Measurements from ENCODE around the gene MINDY3.
"Not testable (repeated sequence)": the region's sequence is repeated elsewhere in the genome, so short reads cannot be mapped to it uniquely, and the experiment has no call there.

Gene MINDY3

DNA sequence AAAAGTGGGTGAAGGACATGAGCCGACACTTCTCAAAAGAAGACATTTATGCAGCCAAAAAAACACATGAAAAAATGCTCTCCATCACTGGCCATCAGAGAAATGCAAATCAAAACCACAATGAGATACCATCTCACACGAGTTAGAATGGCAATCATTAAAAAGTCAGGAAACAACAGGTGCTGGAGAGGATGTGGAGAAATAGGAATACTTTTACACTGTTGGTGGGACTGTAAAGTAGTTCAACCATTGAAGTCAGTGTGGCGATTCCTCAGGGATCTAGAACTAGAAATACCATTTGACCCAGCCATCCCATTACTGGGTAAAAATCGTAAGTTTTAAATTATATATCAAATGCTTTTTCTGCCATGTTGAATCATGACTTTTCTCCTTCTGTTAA lies 85.8 kb downstream of the MINDY3 start:
- DNase-seq: not testable (repeated sequence)

DNA sequence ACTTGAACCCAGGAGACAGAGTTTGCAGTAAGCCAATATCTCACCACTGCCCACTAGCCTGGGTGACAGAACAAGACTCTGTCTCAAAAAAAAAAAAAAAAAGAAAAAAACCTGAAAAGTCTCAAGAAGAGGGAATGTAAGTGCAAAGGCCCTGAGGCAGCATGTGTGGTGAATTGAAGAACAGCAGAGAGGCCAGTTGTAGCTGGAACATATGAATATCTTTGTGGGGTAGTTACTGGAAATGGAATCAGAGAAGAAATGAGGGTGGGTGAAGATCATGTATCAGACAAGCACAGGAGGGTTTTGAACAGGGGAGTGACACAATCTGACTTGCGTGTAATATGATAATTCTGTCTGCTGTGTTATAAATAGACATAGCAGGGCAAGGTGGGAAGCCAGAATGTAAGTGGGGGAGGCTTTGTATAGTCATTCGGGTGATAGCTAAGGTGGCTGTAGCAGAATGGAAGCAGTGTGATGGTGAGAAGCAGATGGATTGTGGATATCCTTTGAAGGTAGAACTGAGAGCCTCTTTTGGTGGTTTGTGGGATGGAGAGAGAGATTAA lies 95.3 kb downstream of the MINDY3 start:
- DNase-seq: no peak

DNA sequence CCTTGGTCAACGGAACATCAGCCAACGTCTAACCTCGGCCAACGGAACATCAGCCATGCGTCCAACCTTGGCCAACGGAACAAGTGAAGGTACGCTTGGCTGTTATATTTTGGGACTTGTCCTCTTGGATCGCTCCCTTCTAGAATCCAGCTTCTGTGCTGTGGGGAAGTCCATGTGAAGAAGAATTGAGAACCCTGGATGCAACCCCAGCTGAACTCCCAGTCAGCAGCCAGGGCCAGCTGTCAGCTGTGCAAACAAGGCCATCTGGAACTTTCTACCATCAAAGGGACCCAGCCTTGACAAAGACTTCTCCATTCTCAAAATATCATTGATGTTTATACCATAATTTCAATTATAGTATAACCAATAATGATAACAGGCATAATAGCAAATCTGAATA lies 97.3 kb downstream of the MINDY3 start:
- peak; percentile 51 for DNase-seq

DNA sequence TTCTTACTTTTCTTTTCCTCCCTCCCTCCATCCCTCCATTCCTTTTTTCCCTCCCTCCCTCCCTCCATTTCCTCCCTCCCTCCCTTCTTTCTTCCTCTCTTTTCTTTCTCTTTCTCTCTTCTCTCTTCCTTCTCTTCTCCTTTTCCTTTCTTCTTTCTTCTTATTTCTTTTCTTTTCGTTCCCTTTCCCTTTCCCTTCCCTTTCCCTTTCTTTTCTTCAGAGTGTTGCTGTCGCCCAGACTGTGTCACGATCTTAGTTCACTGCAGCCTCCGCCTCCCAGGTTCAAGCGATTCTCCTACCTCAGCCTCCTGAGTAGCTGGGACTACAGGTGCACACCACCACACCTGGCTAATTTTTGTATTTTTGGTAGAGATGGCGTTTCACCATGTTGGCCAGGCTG lies 98.1 kb downstream of the MINDY3 start:
- DNase-seq: not testable (repeated sequence)

DNA sequence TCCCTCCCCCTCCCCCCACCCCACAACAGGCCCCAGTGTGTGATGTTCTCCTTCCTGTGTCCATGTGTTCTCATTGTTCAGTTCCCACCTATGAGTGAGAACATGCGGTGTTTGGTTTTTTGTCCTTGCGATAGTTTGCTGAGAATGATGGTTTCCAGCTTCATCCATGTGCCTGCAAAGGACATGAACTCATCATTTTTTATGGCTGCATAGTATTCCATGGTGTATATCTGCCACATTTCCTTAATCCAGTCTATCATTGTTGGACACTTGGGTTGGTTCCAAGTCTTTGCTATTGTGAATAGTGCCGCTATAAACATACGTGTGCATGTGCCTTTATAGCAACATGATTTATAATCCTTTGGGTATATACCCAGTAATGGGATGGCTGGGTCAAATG lies 99.1 kb downstream of the MINDY3 start:
- DNase-seq: not testable (repeated sequence)

DNA sequence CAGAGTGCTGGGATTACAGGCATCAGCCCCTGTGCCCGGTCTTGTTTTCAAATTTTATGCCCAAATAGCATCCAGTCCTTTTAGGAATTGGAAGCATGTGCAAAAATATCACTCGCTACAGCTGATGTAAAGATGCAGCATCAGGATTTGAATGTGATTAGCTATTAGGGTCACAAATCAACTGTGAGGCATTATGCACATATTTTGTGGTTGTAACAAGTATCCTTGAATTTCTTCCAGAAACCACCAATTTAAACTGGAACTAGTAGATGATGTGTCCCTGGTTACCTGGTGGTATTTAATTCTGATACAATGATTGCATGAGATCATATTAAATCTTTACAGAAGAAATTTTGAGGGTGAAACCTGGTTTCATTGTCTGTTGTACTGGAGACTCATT lies 99.6 kb downstream of the MINDY3 start:
- no peak for DNase-seq

DNA sequence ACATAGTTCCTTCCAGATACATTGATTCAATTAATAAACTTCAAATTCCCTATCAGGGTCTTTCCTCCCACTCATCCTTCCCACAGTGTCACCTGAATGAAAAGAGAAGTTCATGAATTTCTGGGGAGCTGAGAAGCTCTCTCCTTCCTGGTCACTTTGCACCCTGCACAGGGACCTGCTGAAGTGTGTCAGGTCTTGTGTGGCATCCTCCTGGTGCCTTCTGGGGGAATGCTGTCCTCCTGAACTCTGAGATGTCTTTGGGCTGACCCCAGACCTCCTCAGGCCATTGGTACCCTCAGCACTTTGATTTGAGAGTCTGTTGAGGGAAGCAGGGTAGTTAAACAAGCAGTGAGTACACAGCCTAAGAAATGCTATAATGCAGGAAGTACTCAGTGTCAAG lies 101.0 kb downstream of the MINDY3 start:
- DNase-seq: no peak

DNA sequence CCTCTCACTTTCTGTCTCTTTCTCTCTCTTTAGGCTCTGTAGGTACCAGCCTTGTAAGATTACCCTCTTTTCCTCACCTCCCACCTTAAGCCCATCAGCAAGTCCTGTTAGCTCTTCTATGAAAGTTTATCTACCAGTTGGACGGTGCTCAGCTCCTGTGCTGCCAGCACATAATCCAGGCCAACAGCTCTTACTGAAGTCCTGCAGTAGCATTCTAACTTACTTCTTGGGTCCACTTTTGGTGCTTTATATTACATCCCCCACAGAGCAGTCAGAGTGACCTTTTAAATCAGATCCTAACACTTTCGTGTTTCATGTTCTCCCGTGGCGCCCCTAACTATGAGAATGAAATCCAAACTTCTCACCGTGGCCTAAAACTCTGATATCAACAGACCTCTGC lies 101.7 kb downstream of the MINDY3 start:
- no peak for DNase-seq

DNA sequence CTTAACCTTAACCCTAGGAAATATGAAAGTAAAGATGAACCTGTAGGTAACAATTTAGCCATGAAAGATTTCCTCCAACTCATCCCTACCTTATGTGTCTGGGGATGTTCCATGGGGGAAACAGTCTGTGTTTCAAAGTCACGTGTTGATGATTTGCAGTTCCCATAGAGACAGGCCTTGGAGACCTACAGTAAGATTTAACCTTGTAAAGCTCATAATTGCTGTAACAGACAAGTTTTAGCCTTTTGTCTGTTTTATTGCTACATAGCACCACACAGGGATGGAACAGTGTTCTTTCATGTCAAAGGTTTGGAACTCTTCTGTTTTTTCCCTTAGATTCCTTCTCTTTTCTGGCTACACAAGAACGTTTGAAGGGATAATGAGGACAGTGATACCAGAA lies 105.4 kb downstream of the MINDY3 start:
- no peak for DNase-seq

DNA sequence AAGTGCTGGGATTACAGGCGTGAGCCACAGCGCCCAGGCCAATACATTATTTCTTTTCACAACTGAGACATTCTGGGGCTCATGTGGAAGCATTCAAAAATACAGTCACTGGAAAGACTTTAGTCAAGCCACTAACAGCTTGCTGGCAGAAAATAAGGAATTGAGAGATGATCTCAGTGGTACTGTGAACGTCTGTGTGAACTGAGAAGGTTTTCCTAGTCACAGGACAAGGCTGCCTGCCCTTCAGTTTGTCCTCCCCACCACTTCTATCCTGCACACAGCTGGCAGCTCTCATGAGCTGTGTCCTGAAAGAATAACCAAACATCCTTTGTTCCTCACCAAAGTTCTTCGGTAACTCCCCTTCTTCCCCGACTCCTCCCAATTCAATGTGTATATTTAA lies 109.3 kb downstream of the MINDY3 start:
- DNase-seq: no peak

DNA sequence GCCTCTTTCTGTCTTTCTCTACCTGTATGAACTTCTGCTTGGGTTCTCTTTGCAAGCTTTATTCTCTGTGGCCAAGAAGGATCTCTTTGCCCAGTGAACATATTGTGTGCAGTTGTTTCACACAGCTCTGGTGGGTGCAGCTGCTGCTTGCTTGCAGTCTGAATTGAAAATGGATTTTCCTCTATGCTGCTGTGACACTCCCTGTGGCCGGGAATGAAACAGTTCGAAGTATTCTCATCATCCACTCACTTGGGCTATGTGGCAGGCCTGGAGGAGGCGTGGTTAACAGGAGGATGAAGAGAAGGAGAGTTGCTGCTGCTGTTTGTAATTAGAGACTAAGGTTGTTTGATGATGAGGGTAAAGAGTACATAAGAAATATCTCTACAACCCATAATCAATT lies 112.2 kb downstream of the MINDY3 start:
- no peak for DNase-seq

DNA sequence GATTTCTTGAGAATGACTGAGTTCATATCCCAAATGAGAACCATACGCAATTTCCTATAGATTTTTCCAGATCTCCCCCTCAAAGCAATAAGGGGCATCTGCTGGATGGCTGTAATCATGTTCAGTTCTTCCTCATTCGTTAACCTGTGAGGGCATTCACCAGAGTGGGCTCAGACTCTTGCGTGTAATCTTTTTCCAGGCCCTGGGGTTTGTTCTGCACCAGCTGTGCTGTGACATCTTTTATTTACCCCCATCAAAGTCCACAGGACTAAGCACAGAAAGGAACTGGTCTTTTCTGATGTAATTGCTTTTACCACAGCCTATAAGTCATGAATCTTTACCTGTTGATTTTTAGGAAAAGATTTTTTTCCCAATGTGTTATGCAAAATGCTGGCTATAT lies 112.7 kb downstream of the MINDY3 start:
- DNase-seq: no peak

DNA sequence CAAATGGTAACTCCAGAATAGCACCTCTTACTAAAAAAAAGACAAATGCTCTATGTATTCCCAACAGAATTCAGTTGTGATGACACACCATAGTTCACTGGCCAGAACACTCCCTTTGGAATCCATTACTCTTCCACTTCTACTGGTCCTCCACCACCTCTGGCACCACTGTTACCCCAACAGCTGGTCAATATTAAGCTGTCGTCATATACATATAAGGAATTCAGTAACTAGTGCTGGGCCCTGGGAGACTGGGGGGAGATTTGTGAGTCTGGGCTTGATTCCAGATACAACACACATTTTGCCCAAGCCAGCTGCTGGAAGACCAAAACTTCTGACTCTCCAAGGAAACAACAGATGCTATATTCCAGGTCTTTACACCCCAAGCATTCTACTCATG lies 114.6 kb downstream of the MINDY3 start:
- DNase-seq: peak; percentile 45

DNA sequence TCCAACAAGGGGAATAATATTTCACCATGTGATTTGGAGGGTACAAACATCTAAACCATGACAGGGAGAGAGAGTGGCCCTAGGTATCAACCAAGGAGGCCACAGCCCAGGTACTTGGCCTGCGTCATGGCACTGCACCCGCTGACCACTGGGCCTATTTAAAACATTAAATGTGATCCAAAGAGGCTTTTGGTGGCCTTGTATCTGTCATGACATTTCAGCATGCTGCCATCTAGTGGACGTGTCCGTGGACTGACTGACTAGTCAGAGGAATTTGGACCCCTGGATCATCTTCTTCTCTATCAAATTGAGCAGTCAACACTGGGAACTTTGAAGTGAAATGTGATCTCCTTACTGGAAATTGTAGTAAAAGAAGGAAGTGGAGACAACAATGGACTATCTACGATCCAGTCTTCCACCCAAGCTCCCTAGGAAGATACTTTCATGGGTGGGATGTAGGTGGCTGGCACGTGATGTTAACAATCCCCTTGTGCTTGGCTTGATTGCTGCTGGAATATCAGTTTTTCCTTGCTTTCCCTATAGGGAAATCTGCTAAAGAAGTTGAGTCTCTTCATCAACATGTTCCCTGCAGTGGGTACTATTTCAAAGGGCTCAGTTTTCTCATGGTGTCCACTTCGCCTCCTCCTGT lies 116.0 kb downstream of the MINDY3 start:
- peak; percentile 15 for DNase-seq

DNA sequence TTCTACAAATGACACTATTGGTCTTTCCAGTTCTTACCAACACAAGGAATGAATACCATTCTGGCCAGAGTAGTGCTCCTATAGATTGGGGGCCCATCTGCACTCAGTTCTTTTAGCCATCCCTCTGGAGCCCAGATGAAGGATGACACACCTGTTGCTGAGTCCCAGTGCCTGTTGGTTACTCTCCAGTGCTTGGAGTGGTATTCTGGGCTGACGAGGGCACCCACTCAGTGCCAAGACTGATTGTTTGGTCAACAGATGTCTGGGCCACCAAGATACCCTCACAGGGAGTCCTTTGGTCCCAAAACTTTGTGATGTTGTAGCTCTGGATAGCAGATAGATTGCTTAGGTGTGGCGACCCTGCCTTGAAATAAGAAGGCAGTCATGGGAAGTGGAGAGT lies 116.9 kb downstream of the MINDY3 start:
- DNase-seq: no peak

DNA sequence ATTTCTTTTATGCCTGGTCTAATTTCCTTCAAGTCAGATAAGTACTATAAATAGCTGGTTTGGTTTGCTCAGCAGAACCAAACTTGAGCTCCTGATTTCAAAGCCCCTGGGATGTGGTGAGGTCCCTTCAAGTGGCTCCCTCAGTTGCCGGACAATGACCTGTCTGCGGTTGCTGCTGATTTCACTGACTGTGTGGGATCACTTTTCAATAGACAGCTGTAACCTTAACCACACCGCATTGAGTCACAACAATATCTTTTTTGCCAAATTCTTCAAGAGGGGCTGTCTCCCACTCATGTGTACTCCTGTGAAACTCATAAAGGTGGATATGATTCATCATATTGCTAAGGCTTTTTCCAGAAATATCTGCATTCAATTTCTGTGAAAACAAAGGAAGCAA lies 117.5 kb downstream of the MINDY3 start:
- DNase-seq: no peak

DNA sequence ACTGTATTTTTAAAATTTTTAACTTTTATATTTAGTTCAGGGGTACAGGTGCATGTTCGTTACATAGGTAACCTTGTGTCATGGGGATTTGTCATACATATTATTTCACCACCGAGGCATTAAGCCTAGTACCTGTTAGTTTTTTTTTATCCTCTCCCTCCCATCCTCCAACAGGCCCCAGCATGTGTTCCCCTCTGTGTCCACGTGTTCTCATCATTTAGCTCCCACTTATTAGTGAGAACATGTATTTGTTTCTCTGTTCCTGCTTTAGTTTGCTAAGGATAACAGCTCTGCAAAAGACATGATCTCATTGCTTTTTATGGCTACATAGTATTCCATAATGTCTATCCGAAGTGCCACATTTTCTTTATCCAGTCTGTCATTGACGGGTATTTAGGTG lies 118.2 kb downstream of the MINDY3 start:
- DNase-seq: no peak

DNA sequence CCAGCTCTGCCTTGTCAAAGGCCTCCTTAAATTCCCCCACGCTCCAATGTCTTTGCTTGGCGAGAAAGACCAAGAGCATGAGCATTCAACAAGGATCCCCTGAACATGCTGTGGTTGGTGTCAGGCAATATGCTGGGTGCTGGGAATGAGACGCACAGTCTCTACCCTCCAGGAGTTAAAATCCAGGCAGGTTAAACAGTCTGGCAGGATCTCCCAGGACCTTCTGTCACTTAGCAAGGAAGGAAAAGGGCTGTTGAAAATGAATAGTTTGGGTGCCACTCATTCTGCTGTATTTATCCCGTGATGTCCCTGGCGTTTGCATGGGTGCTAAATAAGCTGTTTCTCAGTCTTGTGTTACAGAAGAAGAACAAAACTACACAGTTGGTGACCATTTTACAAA lies 118.7 kb downstream of the MINDY3 start:
- no peak for DNase-seq

DNA sequence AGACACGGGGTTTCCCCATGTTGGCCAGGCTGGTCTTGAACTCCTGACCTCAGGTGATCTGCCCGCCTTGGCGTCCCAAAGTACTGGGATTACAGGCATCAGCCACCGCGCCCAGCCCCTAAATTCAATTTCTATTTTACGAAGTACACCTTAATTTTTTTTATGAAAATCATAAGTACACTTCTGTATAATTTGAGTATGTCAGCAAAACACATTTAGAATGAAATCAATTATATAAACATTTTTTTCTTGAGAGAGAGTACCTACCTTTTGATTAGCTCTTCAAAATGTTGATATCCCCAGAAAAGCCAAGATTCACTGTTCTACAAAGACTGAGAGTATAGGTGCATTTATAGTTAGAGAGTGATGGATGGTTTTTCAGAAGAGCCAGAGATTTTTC lies 120.0 kb downstream of the MINDY3 start:
- no peak for DNase-seq

DNA sequence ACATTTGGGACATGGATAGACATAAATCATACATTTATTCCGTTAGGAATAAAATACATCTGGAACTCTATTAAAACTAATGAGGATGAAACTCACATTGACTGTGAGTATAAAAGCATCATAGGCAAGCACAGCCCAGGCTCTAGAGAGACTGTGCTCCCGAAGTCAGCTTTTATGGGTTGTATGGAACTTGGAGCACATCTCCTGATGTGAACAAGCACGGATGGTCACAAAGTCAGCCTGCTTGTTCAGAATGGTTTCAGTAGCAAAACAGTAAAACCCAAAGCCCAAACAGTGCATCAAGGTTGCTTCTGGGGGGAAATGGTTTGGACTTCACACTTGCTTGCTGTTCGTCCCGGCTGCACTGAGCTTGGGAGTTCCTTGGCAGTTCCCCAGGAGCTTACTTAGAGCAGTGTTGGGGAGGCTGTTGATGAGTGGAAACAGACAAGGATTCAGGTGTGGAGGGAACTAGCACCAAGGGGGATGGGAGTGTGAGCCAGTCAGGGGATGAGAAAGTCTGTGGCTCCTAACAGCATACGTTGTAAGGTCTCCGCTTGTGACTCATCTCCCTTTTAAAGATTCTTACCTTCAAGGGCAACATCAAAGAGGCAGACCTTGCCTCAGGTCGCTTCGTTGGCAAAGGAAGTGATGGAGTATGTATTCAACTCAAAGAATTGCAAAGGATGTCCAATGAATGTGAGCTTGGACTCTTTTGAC lies 120.9 kb downstream of the MINDY3 start:
- DNase-seq: no peak

DNA sequence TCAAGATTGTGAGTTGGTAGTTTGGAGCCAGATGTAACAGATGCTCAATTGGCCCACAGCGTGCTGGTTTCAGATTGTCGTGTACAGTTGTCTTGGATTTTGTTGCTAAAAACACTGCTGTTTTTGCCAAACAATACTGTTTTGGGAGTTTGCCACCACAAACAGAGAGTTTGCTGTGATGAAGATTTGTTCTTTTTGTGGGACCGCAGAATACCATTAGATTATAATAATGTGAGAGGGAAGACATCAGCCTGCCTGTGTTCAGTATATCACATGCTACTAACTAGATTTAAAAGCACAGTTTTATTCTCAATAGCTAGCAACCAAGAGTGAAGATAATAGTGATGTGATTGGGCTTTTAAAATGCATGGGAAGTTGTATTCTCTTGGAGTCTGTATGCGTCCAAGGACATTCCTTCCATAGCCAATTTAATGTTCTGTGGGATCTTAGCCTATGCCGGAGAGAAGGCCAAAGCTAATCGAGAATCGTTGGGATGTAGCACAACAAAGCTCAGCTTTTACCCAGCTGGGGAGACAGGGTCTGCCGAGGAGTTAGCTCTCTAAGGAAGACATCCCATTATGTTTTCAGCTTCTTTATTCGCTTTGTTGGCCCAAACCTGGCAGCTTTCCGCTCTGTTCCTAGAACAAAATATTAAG lies 121.9 kb downstream of the MINDY3 start:
- DNase-seq: no peak

DNA sequence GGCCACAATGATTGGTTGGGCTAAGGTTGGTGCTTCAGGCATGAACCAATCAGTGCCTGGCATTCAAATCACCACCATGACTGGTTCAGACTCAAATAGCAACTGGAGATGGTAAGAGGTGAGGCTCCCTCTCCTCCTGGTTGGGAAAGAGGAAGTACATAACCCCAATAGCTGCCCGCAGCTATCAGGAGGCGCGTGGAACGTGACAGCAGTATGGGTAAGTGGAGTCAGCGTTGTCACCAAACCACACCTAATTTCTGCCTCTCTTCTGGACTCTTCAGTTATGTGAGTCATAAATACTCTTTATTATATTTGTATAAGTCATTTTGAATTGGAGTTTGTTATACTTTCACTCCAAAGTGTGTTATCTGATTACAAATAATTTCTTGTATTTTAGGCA lies 122.7 kb downstream of the MINDY3 start:
- DNase-seq: no peak

DNA sequence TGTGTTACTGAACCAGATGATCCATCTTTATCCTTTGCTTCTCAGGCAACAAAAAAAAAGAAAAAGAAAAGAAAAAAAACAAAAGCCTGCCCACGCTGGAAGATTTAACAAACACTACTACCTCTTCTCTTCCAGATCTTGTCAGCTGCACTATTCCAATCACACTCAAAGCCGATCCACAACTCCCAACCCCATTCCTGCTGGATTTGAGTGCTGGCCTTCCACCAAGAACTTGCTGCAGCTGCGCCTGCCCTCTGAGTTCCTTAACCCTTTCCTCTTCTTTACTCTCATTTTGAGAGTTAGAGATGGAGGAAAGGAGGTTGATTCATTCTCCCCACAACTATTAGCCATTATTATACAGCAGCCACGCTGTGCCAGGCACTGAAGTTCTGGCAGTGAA lies 124.5 kb downstream of the MINDY3 start:
- DNase-seq: no peak

DNA sequence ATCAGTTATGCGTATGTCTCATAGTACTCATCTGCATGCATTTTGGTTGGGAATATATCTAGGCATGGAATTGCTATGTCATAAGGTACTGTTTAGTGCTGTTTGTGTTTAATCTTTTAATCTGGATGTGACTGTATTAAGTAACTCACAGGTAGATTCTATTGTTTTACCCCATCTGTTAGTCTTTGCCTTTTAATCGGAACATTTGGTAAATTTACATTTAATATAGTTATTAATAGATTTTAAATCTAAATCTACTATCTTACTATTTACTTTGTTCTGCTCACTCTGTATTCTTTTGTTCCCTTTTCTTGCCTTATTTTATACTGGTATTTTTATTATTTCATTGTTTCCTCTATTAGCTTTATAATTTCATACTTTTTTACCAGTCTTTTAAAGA lies 130.0 kb downstream of the MINDY3 start:
- no peak for DNase-seq
